DMS53 treated with DMSO at 0.1 percent for 48 hours (cell line): ENCODE measurements around the gene GPR35.
"Not testable (repeated sequence)": the region's sequence is repeated elsewhere in the genome, so short reads cannot be mapped to it uniquely, and the experiment has no call there.

Experiments
- DNase-seq: peaks from one replicate; lab custom pipeline; 2025; ENCODE audit not compliant: unreplicated experiment; lab: John Stamatoyannopoulos, UW

The GPR35 gene

DNA sequence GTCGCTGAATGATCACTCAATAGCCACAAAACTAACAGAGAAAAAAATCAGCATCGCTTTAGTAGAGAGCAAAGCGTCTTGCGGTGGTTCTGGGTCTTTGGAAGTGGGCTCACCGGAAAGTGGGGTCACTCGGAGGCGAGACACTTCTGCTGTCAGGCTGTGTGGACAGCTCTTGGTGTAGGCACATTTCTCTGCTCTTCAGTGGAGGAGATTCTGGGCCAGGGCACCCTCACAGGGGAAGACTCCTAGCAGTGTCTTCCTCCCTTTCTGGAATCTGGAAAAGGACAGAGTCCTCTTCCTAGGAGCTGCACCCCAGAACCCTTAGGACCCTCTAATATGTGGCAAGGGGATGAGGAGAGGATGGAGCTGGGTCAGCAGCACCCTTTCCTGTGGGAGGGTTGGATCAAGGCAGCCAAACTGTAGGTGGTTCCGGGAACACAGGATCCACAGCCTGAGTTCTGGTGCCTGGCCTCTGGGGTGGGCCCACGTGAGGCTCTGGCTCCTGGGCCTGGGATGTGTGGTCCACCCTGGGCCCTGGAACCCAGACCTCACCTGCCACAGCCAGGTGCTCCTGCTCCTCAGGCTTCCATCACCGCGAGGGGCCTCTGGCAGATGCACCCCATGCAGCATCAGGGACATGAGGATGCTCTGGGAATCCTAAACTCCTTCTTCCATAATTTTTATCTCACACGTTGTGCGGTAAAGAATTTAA is 25.1 kb downstream of the GPR35 start:
- DNase-seq = no peak

DNA sequence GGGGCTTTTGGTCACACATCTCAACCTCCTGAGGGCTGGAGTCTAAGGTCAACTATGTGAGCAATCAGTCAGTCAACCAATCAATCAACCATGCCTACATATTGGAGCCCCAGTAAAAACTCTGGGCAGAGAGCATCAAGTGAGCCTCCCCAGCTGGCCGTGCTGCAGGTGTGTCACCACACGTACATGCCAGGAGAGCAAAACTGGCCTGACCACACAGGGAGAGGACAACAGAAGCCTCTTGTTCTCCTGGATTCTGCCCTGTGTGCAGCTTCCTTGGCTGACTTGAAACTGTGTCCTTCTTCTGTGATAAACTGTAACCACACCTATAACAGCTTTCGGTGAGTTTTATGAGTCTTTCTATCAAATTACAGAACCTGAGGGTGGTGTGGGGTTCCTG is 25.9 kb downstream of the GPR35 start:
- no peak for DNase-seq

DNA sequence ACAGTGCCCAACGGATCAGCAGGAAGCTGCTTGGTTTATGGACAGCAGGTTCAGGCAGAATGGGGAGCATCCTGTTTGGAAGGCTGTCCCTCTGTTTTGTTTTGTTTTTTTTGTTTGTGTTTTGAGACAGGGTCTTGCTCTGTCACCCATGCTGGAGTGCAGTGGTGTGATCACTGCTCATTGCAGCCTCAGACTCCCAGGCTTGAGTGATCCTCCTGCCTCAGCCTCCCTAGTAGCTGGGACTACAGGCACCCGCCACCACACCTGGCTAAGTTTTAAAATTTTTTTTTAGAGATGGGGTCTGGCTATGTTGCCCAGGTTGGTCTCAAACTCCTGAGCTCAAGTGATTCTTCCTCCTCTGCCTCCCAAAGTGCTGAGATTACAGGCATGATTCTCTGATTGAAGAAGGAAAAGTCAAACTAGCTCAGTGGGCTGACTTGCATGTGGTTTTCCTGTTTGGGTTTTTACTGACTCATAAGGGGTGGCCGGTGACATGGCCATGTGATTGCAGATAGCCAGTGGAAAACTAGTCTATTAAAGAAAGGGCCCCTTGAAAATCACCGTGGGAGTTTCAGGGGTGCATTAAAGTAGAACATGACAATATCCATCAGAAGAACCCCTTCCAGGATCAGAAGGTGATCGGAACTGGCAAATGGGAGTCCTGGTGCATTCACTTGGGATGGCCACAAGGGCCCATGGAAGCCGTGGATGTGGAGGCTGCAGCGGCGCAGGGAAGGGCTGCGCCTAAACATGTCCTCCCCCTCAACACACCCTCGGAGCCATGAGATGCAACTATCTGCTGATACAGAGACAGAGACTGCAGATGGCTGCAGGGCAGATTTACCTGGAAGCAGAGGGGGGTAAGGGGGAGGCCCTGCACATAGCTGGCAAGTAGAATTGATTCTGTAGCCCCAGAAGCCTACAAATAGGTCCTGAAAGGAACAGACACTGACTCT is 30.9 kb downstream of the GPR35 start:
- DNase-seq = no peak

DNA sequence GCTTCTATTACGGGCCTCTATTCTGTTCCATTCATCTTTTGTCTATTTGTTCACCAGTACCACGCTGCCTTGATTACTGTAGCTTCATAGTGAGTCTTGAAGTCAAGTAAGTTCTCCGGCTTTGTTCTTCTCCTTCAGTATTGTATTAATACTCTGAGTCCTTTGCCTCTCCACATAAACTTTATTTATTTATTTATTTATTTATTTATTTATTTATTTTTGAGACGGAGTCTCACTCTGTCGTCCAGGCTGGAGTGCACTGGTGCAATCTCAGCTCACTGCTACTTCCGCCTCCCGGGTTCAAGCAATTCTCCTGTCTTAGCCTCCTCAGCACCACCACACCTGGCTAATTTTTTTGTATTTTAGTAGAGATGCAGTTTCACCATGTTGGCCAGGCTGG is 34.6 kb downstream of the GPR35 start:
- DNase-seq = not testable (repeated sequence)

DNA sequence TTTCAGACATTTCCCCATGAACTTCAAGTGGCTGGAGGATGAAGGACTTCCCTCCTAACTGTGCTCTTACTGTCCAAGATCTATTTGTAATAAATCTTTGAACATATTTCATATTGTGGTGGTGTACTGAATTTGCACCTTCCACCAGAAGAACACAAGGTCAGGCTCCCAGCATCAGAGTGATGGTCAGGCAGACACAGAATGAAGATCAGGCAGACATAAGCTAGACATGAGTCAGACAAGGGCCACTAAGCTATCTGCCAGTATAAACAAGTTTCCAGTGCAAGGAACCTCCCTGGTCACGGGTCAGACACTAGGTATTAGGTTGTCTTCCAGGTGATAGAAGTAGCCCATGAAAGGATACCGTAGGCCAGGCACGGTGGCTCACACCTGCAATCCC is 37.4 kb downstream of the GPR35 start:
- DNase-seq = no peak

DNA sequence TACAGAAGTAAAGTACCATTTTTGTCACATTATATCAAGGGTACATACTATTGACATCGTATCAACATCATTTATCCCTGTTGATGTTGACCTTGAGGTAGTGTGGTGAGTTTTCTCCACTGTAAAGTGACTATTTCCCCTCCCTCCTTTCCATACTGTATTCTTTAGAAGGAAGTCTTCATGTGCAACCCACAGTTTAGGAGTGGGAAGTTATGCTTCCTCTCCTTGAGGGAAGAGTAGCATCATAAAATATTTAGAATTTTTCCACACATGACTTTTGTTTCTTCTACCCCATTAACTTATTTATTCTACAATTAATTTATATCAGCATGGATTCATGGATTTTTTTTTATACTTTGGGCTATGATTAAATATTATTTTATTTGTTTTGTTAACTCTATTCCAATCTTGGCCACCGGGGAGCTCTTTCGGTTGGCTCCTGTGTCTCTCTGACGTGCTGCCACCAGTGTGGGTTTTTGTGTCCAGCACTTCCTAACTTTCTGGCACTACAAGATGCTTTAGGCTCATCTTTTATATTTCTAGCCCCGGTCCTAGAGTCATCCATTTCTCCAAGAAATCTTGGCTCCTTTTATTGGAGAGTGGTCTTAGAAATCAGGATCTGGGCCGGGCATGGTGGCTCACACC is 38.4 kb downstream of the GPR35 start:
- no peak for DNase-seq

DNA sequence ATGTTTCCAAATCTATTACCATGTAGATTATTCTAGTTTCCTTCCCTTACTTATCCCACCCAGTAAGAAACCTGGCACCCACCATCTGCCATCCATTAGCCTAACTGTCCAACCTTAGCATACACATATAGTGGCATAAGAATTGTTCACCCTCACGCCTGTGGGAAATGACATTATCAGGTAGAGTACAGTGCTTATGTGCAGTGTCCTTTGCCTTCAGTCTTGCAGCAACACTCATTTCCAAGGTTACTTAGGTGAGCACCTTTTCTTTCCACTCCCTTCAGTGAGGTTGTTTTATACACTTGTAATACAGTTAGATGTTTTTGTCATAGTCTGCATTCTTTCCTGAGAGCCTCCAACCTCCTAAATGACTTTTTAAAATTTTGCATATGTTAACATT is 39.3 kb downstream of the GPR35 start:
- DNase-seq = no peak

DNA sequence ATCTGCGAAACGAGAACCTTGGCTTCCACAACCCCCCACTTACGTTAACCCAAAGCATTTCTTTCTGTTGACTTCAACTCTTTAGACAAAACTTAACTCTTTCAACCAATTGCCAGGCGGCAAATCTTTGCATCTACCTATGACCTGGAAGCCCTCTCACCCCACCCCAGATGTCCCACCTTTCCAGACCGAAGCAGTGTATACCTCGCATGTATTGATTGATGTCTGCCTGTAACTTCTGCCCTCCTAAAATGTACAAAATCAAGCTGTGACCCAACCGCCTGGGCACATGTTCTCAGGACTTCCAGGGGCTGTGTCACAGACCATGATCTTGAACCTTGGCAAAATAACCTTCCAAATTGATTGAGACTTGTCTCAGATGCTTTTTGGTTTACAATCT is 45.1 kb downstream of the GPR35 start:
- DNase-seq = no peak

DNA sequence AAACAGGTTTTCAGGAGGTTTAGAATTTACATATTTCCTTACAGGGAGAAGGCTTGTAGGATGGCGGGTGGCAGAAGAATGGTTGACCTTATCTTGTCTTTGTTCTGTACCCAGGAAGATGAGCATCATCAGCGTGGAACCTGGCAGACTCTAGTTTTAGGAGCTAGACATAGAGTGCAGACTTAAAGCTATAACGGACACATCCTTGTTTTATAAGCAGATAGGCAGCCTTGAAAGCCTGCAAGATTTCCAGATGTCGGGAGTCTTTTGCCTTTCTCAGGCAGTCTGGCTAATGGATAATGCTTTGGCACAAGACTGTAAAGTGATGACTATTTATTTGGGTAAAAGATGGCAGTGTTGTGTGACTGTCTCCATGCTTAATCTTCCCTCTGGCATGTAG is 45.7 kb downstream of the GPR35 start:
- no peak for DNase-seq

DNA sequence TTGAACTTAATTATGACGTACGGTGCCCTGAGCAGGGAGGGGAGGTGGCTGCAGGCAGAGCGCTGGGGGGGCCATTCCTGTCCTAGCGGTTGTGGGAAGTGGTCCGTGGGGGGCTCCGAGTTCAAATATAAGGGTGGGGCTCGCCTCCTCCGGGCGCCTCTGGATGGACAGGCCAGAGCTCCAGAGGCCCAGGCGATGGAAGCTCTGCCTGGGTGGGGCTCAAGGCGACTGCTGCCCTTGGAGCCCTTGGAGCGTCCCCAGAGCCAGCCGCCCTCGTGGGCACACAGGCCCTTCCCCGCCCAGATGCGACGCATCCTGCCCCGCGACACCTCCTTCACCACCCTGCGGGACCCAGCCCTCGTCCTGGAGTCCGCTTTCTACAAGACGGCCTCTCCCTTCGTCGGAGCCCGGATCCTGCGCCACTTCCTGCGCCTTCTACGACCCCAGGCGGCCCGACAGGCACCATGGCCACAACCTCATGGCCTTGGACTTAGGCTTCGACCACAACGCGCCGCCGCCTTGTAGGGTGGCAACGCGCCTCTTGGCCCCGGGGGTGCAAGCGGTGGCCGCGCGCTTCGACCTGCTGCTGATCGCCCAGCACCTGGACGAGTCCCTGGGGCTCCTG is 46.9 kb downstream of the GPR35 start:
- DNase-seq = no peak

DNA sequence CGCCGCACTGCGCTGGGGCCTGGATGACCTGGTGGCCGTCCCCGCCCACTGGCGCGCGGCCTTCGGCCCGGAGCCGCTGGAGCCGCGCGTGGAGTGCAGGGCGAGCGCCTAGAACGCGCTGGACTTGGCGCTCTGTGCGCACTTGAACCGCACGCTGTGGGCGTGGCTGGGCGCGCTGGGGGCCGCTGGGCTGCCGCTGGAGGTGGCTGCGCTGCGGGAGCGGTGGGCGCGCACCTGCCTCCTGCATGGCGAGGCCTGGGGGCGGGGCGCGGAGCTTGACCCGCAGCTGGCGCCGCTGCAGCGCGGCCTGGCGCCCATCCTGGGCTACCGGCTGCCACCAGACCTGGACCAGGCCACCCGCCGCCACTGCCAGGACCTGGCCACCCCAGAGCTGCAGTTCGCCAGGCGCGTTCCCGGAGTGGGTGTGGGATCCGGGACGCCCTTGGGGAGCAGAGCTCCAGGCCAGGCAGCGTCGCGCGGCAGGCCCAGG is 47.5 kb downstream of the GPR35 start:
- no peak for DNase-seq

DNA sequence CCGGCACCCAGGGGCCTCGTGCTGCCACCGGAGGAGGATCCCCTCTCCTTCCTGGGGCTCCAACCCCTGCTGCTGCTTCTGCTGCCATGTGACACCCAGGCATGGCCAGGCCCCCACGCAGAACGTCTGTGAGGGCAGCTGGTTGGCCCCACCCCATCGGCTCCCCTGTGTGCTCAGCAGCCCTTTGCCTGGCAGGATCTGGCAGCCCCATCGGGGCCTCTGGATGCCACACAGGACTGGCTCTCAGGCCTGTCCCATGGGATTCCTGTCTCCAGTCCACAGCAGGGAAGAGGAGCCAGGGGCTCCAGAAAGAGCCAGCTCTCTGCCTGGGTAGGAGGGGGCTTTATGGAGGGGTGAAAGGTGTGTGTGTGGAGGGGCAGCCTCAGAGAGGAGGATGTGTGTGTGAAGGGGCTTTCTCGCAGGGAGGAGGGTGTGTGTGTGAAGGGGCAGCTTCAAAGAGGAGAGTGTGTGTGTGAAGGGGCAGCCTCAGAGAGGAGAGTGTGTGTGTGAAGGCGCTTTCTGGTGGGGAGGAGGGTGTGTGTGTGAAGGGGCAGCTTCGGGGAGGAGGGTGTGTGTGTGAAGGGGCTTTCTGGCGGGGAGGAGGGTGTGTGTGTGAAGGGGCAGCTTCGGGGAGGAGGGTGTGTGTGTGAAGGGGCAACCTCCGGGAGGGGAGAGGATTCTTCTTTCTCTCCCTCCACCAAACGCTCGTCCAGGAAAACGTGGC is 49.3 kb downstream of the GPR35 start:
- DNase-seq = not testable (repeated sequence)

DNA sequence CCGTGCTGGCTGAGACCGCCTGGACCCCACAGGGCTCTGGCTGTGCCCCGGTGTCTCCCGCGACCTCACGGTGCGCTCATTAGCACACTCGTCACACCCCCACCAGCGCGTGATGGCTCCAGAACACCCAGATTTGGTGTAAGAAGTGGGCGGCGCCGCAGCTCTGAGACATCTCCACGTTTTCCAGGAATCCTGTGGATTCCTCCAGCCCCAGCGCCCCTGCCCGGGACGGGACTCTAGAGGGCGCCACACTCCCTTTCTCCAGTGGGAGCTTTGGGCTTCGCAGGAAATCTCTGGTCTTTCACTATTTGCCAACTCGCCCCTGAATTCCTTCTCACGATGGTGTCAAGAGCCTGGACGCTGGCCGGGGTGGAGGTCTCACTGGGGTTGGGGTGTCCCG is 50.1 kb downstream of the GPR35 start:
- DNase-seq = not testable (repeated sequence)

DNA sequence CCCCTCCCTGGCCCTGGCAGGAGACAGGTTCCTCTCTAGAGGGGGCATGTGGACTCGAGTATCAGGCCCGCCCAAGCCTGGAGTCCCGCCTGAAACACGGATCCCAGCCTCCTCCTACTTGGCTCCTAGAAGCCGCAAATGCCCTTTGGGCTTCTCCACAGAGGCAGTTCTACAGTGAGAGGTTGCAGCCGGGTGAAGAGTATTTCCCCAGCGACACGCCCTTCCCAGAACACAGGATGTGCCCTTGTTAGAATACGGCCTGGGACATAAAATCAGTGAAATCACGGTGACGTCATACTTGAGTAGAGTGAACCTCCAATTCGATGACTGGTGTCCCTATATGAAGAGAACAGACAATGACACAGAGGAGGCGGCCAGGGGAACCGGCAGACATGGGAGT is 52.8 kb downstream of the GPR35 start:
- not testable (repeated sequence) for DNase-seq

DNA sequence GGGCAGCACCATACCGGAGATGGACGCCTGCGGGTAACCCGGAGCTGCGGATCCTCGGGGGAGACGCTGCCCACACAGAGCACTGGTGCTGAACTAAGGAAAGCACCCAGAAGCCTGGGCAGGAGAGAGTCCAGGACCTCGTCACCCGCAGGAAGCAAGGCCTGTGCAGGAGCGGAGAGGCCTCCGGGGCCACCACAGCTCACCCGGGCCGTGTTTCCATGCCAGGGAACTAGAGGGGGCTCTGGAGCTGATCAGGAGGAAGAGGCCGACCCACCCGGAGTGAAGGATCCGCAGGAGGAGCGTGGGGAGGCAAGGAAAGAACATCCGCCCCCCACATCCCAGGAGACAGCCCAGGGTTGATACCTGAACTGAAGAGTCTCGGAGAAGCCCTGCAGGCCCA is 53.6 kb downstream of the GPR35 start:
- DNase-seq = not testable (repeated sequence)

DNA sequence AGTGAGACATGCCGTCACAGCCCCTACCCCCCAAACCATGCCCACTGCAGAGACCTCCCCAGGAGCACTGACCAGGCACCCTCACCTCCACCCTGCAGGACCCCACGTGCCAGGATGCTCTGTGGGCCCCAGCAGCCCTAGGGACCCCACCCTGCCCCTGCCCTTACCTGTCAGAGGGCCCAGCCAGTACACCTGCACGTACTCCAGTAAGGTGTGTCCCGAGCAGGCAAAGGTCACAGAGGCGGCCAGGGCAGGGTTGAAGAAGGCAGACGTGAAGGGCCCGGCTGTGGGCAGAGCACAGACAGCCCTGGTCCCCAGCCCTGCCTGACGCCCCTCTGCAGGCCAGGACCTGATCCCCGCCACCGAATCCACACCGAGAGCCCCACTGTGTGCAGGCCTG is 54.9 kb downstream of the GPR35 start:
- not testable (repeated sequence) for DNase-seq
